Heart left ventricle (tissue), 16 donors: ENCODE measurements around the gene GPATCH3. TPM values are rescaled to one million over a fixed set of nuclear protein-coding genes. Genes with fewer than 3 reads are reported as not detected.

ENCODE experiments used
- ATAC-seq, 4 donors: fragments of 200-7000 bp; cut with Tn5 transposase; one replicate each; pipeline ENCODE4 v1.9.1; 2020 to 2022; ENCODE audit warnings: moderate library complexity in 4 of 4, mild to moderate bottlenecking in 3 of 4, moderate number of reproducible peaks in 1 of 4
- DNase-seq, 5 donors: peaks; one replicate each; pipeline ENCODE4 v3.0.0-alpha.2; 2020
- H3K27ac ChIP-seq, 12 donors: fragments of 200-600 bp; sonication (generic) in 4 of 12; one replicate each; pipeline versions ENCODE4 v1.5.0 to v1.8.0; 2016 to 2022; ENCODE audit warnings: mild to moderate bottlenecking in 2 of 12
- H3K27me3 ChIP-seq, 9 donors: fragments of 200-600 bp; sonication (generic) in 2 of 9; one replicate each; pipeline versions ENCODE4 v1.5.1 to v1.8.0; 2016 to 2022; ENCODE audit warnings: mild to moderate bottlenecking in 3 of 9
- H3K36me3 ChIP-seq, 9 donors: fragments of 200-600 bp; sonication (generic) in 2 of 9; one replicate each; pipeline versions ENCODE4 v1.5.0 to v1.8.0; 2018 to 2022; ENCODE audit warnings: mild to moderate bottlenecking in 2 of 9
- H3K4me1 ChIP-seq, 12 donors: fragments of 200-600 bp; sonication (generic) in 4 of 12; one replicate each; pipeline versions ENCODE4 v1.5.0 to v1.8.0; 2016 to 2022; ENCODE audit warnings: mild to moderate bottlenecking in 3 of 12
- H3K4me3 ChIP-seq, 12 donors: fragments of 200-600 bp; sonication (generic) in 4 of 12; one replicate each; pipeline versions ENCODE4 v1.5.0 to v1.8.0; 2017 to 2022; ENCODE audit warnings: mild to moderate bottlenecking in 9 of 12, moderate library complexity in 4 of 12
- H3K9me3 ChIP-seq, 12 donors: fragments of 200-600 bp; sonication (generic) in 4 of 12; one replicate each; pipeline versions ENCODE4 v1.5.0 to v1.8.0; 2016 to 2022; ENCODE audit warnings: mild to moderate bottlenecking in 1 of 12
- CTCF ChIP-seq, 12 donors: fragments of 200-600 bp; sonication (generic) in 4 of 12; IDR thresholded peaks; one replicate each; pipeline versions ENCODE4 v1.5.0 to v1.8.0; 2018 to 2022; ENCODE audit warnings: antibody characterized with exemption in 12 of 12, mild to moderate bottlenecking in 5 of 12
- POLR2A ChIP-seq, 2 donors: fragments of 450-650 bp; IDR thresholded peaks; one replicate each; pipeline ENCODE4 v1.6.1; 2017; ENCODE audit warnings: antibody characterized with exemption in 2 of 2, mild to moderate bottlenecking in 2 of 2, moderate library complexity in 2 of 2
- WGBS, 4 donors: extraction: QIAGEN DNeasy Blood & Tissue Kit in 2 of 4; methylation state at CpG; one replicate each; pipeline versions ENCODE4 v1.1.5 to v1.1.7; 2013 to 2018; 5-methylcytosine and 5-hydroxymethylcytosine counted together
- intact Hi-C, 10 donors: fragments of 100-400 bp; cut with DNase I; formaldehyde crosslinking; loops; one replicate each; pipeline versions ENCODE4 v1.11.1 to v1.14.2; 2022
- polyA plus RNA-seq, 2 donors: library from polyadenylated mRNA; stranded (reverse); fragments of 200-250 nt; gene quantifications; one replicate each; pipeline ENCODE4 v1.2.3, GENCODE V29; 2013
- total RNA-seq, 9 donors: library from RNA; depleted of rRNA in 2 of 9; stranded (reverse); fragments of >200 nt in 2 of 9; fragmentation: NEBNext Ultra II Directional in 3 of 9; extraction: Animal tissue kit (Norgen Biotek cat#: 25700) in 3 of 9; gene quantifications; one replicate each; pipeline versions ENCODE4 v1.1.0 to v1.2.4, GENCODE V29; 2016 to 2023
- donor health status: ischemic (EF 13 %, LVEDD 7.1; RV severe dilation, severe dysfunction).
- donor health status: healthy with polysubstance abuse.
- donor health status: DM: no; HTN: yes; CAD: no.
- donor health status: DM: no; HTN: no; CAD: no.
- donor health status: ischemic (EF 25% LVEDD 6.9; RV normal size, moderate dysfunction).
- donor health status: ischemic (EF 25% LVEDD 5.7; RV mildly dilated, moderate dysfunction).
- donor health status: healthy.
- donor health status: DM: yes; HTN: yes; CAD: no.
- donor health status: ischemic (EF 35%, LVEDD 5.7; RV mildly dilated, moderate dysfunction).
- donor health status: nonischemic (EF 11% LVEDD 7.7; RV severe dilation, severe dysfunction).
- donor health status: DM: yes; HTN: yes; CAD: no.
- donor health status: PGD.
- donor health status: ischemic (EF 29% LVEDD 5.4; RV normal size, mild dysfunction).
- donor health status: nonischemic (EF 23%, LVEDD 6.1; RV moderate dilation, normal function).

Gene GPATCH3
- total and polyA plus RNA-seq, 11 donors, result 6.0 to 14.9 (median 9.0) TPM

- H3K27ac ChIP-seq, result peak within 1 kb of the TSS; percentile 80 to 98 (median 90)
- WGBS, 4 donors, result 40 to 53% (median 46%) methylated on average over 14 to 16 of the region's 16 CpGs
- H3K9me3 ChIP-seq, result no peaks in the 10 kb centered on the region
- DNase-seq (peak in 4 of 5 donors; percentile 57 to 83 (median 68)), ATAC-seq (peak; percentile 76 to 88 (median 82))
- TF ChIP-seq CTCF (IDR thresholded peaks at IDR 0.05), result no peak
- peak in 1 of 2 donors; percentile 47 for TF ChIP-seq POLR2A (IDR thresholded peaks at IDR 0.05)
- H3K27me3 ChIP-seq, result no peaks in the 10 kb centered on the region
- H3K36me3 ChIP-seq, result peaks cover 0 to 4% (median 0%) of the 10 kb centered on the region in 9 donors
- intact Hi-C loops, result loop anchor here in 1 of 10 donors (1.0 kb wide), 1 partner anchor 85 kb away; no protein-coding TSS in a partner anchor
- H3K4me1 ChIP-seq, result peaks cover 0 to 31% (median 3%) of the 10 kb centered on the region in 12 donors
- H3K4me3 ChIP-seq, result peak within 1 kb of the TSS; percentile 8 to 66 (median 52)
These were observed 13.7 kb upstream of the GPATCH3 start, which contains the start of gene NR0B2 for GRCh38 chr1:26913754-26914619. TSS of gene NR0B2 (minus strand) at chr1:26913975. CDS start at chr1:26913940, 35 bp downstream.

DNA sequence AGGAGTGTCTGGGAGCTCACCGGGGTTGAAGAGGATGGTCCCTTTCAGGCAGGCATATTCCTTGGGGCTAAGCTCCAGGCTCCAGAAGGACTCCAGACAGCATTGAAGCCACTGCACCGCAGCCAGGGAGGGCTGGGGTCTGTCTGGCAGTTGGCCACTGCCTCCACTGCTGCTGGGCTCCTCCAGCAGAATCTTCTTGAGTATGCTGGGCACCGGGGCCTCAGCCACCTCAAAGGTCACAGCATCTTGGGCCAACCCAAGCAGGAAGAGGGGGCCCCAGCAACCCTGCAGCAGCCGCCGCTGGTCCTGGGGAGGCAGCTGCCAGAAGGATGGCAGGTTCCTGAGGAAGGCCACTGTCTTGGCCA lies 13.1 kb upstream of the GPATCH3 start:
- intact Hi-C loops, result no loop called here
- DNase-seq, result no peak
- H3K4me3 ChIP-seq, result peak overlapping the region; percentile 8 to 66 (median 52)
- H3K27ac ChIP-seq, result peak overlapping the region; percentile 80 to 98 (median 90)
- H3K4me1 ChIP-seq, result peaks cover 0 to 31% (median 3%) of the 10 kb centered on the region in 12 donors
- TF ChIP-seq CTCF (IDR thresholded peaks at IDR 0.05) (no peak), POLR2A (IDR thresholded peaks at IDR 0.05) (no peak)
- 46 to 53% (median 50%) methylated on average over 3 to 5 of the region's 5 CpGs for WGBS, 4 donors
- H3K27me3 ChIP-seq, result no peaks in the 10 kb centered on the region
- peaks cover 0 to 4% (median 0%) of the 10 kb centered on the region in 9 donors for H3K36me3 ChIP-seq
- H3K9me3 ChIP-seq, result no peaks in the 10 kb centered on the region
- peak in 2 of 4 donors; percentile 0 to 1 for ATAC-seq

DNA sequence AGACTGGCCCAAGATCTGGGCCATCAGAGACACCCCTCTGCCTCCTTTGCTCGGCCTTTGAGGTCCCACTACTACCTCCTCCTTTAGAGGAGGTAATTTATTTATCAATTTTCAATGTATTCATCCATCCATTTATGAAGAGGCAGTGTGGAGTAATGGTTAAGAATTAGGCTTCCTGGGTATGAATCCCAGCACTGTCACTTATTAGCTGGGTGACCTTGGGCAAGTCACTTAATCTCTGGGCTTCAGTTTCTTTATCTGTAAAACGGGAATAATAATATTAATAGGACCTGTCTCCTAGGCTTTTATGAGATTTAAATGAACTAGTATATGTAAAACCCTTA lies 11.9 kb upstream of the GPATCH3 start:
- WGBS, 4 donors, result 40 to 78% (median 62%) methylated on average over 2 of the region's 2 CpGs
- no peak for DNase-seq
- no peak for TF ChIP-seq CTCF (IDR thresholded peaks at IDR 0.05)
- TF ChIP-seq POLR2A (IDR thresholded peaks at IDR 0.05), result no peak
- peaks cover 0 to 4% (median 0%) of the 10 kb centered on the region in 9 donors for H3K36me3 ChIP-seq
- no peaks in the 10 kb centered on the region for H3K9me3 ChIP-seq
- peak overlapping the region in 9 of 12 donors; percentile 37 to 66 (median 54) for H3K4me3 ChIP-seq
- H3K27ac ChIP-seq, result peak overlapping the region in 1 of 12 donors; percentile 98
- intact Hi-C loops, result no loop called here
- H3K27me3 ChIP-seq, result no peaks in the 10 kb centered on the region
- no peak for ATAC-seq
- peaks cover 0 to 31% (median 3%) of the 10 kb centered on the region in 12 donors for H3K4me1 ChIP-seq

GRCh38 chr1:26911399-26912146 lies 11.3 kb upstream of the GPATCH3 start:
- no peak for DNase-seq
- no peak for TF ChIP-seq POLR2A (IDR thresholded peaks at IDR 0.05)
- TF ChIP-seq CTCF (IDR thresholded peaks at IDR 0.05), result no peak
- Histone ChIP-seq H3K9me3 (no peaks in the 10 kb centered on the region), H3K4me1 (peaks cover 0 to 31% (median 3%) of the 10 kb centered on the region in 12 donors), H3K27ac (no peak overlapping the region), H3K27me3 (no peaks in the 10 kb centered on the region), H3K4me3 (peak overlapping the region in 5 of 12 donors; percentile 51 to 66 (median 59)), H3K36me3 (peaks cover 0 to 4% (median 0%) of the 10 kb centered on the region in 9 donors)
- 89 to 92% (median 91%) methylated on average over 2 to 8 of the region's 8 CpGs for WGBS, 4 donors
- intact Hi-C loops, result no loop called here
- ATAC-seq, result no peak
